Activated T-helper 9 cell treated with anti-CD3 and anti-CD28 coated beads, Interleukin-2, amount 50 U/mL, for 16 hours (primary cell): ENCODE measurements around the gene BANP.
"Not testable (repeated sequence)": the region's sequence is repeated elsewhere in the genome, so short reads cannot be mapped to it uniquely, and the experiment has no call there.

Experiments
- DNase-seq: peaks from one replicate; pipeline ENCODE4 v3.0.0-alpha.2; 2020; ENCODE audit warnings: low read depth

BANP gene

GRCh38 chr16:88016386-88016785, 65.2 kb downstream of the BANP start:
- not testable (repeated sequence) for DNase-seq

GRCh38 chr16:88016964-88017363, 65.7 kb downstream of the BANP start:
- DNase-seq, result no peak

GRCh38 chr16:88017587-88018101, 66.4 kb downstream of the BANP start:
- DNase-seq, result no peak

- not testable (repeated sequence) for DNase-seq
Measured at GRCh38 chr16:88018382-88018781, 67.1 kb downstream of the BANP start.

GRCh38 chr16:88019041-88019820, 68.0 kb downstream of the BANP start:
- DNase-seq, result not testable (repeated sequence)

GRCh38 chr16:88019821-88020515, 68.7 kb downstream of the BANP start:
- no peak for DNase-seq

- no peak for DNase-seq
Measured at GRCh38 chr16:88020516-88020885, 69.3 kb downstream of the BANP start.

- DNase-seq, result not testable (repeated sequence)
Measured at GRCh38 chr16:88021041-88021970, 70.1 kb downstream of the BANP start.

GRCh38 chr16:88022076-88023042, 71.1 kb downstream of the BANP start:
- DNase-seq, result no peak

- no peak for DNase-seq
Measured at GRCh38 chr16:88023366-88023765, 72.1 kb downstream of the BANP start.

GRCh38 chr16:88023786-88024185, 72.6 kb downstream of the BANP start:
- DNase-seq, result no peak

GRCh38 chr16:88024491-88025085, 73.4 kb downstream of the BANP start:
- DNase-seq, result not testable (repeated sequence)

GRCh38 chr16:88025086-88025492, 73.9 kb downstream of the BANP start:
- not testable (repeated sequence) for DNase-seq

- not testable (repeated sequence) for DNase-seq
Measured at GRCh38 chr16:88025828-88026555, 74.8 kb downstream of the BANP start.

GRCh38 chr16:88026964-88027938, 76.0 kb downstream of the BANP start:
- no peak for DNase-seq

GRCh38 chr16:88028177-88028930, 77.1 kb downstream of the BANP start:
- DNase-seq, result not testable (repeated sequence)

- DNase-seq, result no peak
Measured at GRCh38 chr16:88030498-88030897, 79.3 kb downstream of the BANP start.

- DNase-seq, result not testable (repeated sequence)
Measured at GRCh38 chr16:88030961-88031360, 79.7 kb downstream of the BANP start.
